ENCODE measurements around the gene CCL13.

Gene CCL13

DNA sequence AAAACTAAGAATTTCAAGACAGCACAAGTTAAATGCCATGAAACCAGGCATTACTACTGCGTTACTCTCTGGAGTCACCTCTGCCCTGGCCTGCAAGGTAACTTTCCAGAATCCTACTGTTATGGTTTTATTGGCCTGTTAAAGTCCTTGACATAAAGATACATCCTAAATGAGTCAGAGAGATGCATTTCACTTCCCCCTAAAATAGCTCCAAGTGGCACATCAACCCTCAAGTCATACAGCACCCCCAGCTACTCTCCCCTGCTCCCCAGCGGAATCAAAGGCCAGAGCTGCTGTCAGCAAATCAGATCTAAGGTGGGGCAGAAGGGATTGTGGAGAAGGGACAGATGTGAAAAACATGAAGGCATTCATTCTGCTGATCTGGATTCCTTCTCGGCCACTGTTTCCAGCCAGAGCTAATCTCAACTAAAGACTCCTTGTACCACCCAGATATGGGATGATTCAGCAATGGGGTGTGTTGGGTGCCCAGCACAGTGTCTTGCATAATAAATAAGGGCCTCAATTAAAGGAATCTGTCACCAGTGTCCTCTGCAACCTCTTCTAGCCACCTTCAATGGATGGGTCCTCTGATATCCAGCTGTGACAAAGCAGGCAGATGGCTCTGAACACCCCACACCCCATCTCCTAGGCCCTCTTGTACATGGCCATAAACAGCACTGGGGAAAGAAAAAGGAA is 15.3 kb downstream of the CCL13 start:
- no peak for ATAC-seq (ENCODE audit: low read depth)
- H3K4me1 ChIP-seq (ENCODE audit: insufficient read depth, poor library complexity, severe bottlenecking): no peaks in the 10 kb centered on the region
- no peak overlapping the region for H3K4me3 ChIP-seq (ENCODE audit: severe bottlenecking)
- DNase-seq (ENCODE audit: low spot score): no peak
- no peaks in the 10 kb centered on the region for H3K27me3 ChIP-seq (ENCODE audit: insufficient read depth, poor library complexity, severe bottlenecking)
- no peak overlapping the region for H3K27ac ChIP-seq (ENCODE audit: poor library complexity, severe bottlenecking)
- no peaks in the 10 kb centered on the region for H3K9me3 ChIP-seq (ENCODE audit: severe bottlenecking)
- no peaks in the 10 kb centered on the region for H3K36me3 ChIP-seq (ENCODE audit: low read depth)
- TF ChIP-seq, protein P1, sequence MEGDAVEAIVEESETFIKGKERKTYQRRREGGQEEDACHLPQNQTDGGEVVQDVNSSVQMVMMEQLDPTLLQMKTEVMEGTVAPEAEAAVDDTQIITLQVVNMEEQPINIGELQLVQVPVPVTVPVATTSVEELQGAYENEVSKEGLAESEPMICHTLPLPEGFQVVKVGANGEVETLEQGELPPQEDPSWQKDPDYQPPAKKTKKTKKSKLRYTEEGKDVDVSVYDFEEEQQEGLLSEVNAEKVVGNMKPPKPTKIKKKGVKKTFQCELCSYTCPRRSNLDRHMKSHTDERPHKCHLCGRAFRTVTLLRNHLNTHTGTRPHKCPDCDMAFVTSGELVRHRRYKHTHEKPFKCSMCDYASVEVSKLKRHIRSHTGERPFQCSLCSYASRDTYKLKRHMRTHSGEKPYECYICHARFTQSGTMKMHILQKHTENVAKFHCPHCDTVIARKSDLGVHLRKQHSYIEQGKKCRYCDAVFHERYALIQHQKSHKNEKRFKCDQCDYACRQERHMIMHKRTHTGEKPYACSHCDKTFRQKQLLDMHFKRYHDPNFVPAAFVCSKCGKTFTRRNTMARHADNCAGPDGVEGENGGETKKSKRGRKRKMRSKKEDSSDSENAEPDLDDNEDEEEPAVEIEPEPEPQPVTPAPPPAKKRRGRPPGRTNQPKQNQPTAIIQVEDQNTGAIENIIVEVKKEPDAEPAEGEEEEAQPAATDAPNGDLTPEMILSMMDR (IDR thresholded peaks at IDR 0.05; ENCODE audit: poor library complexity, severe bottlenecking): no peak

DNA sequence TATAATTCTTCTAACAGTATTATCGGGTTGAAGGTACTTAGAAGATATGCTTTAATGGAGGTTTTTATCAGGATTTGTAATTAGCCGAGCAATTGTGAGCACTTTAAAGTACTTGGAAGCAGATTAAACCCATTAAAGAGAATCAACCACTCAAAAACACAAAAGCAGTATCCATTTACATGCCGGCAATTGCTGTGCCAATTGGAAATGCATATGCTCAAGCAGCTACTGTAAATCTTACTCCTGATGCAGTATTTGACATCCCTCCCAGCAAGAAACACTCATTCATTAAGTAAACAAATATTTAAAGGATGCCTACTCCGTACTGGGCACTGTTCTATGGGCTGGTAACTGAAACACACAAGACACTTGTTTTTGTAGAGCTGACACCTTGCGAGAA is 18.2 kb downstream of the CCL13 start:
- H3K9me3 ChIP-seq (ENCODE audit: severe bottlenecking): no peaks in the 10 kb centered on the region
- TF ChIP-seq, protein P1 (IDR thresholded peaks at IDR 0.05; ENCODE audit: poor library complexity, severe bottlenecking): no peak
- H3K4me3 ChIP-seq (ENCODE audit: severe bottlenecking): no peak overlapping the region
- H3K4me1 ChIP-seq (ENCODE audit: insufficient read depth, poor library complexity, severe bottlenecking): no peaks in the 10 kb centered on the region
- ATAC-seq (ENCODE audit: low read depth) (no peak), DNase-seq (ENCODE audit: low spot score) (no peak)
- peaks cover 5% of the 10 kb centered on the region for H3K27me3 ChIP-seq (ENCODE audit: insufficient read depth, poor library complexity, severe bottlenecking)
- no peaks in the 10 kb centered on the region for H3K36me3 ChIP-seq (ENCODE audit: low read depth)
- H3K27ac ChIP-seq (ENCODE audit: poor library complexity, severe bottlenecking): no peak overlapping the region

DNA sequence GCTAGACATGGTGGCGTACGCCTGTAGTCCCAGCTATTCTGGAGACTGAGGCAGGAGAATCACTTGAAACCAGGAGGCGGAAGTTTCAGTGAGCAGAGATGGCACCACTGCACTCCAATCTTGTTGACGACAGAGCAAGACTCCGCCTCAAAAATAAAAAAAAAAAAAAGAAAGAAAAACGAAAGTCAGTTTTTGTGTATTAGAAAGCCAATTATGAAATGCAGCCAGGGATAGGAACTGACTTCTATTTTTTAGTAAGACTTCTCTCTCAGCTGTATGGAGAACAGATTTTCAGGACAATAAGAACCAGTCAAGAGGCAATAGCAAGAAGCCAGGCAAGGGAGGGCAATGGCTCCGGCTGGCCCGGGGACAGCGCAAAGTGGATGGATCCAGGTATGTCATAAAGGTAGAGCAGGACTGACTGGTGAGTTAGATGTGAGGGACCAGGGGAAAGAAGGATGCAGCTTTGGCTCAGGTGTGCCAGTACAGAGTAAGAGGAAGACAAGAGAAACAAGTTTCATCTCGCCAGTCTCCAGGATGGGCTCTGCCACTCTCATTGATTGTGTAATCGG is 19.2 kb downstream of the CCL13 start:
- H3K4me3 ChIP-seq (ENCODE audit: severe bottlenecking): no peak overlapping the region
- no peak overlapping the region for H3K27ac ChIP-seq (ENCODE audit: poor library complexity, severe bottlenecking)
- DNase-seq (ENCODE audit: low spot score): no peak
- H3K36me3 ChIP-seq (ENCODE audit: low read depth): no peaks in the 10 kb centered on the region
- TF ChIP-seq, protein P1 (IDR thresholded peaks at IDR 0.05; ENCODE audit: poor library complexity, severe bottlenecking): no peak
- H3K27me3 ChIP-seq (ENCODE audit: insufficient read depth, poor library complexity, severe bottlenecking): peaks cover 5% of the 10 kb centered on the region
- no peaks in the 10 kb centered on the region for H3K4me1 ChIP-seq (ENCODE audit: insufficient read depth, poor library complexity, severe bottlenecking)
- no peak for ATAC-seq (ENCODE audit: low read depth)
- no peaks in the 10 kb centered on the region for H3K9me3 ChIP-seq (ENCODE audit: severe bottlenecking)

DNA sequence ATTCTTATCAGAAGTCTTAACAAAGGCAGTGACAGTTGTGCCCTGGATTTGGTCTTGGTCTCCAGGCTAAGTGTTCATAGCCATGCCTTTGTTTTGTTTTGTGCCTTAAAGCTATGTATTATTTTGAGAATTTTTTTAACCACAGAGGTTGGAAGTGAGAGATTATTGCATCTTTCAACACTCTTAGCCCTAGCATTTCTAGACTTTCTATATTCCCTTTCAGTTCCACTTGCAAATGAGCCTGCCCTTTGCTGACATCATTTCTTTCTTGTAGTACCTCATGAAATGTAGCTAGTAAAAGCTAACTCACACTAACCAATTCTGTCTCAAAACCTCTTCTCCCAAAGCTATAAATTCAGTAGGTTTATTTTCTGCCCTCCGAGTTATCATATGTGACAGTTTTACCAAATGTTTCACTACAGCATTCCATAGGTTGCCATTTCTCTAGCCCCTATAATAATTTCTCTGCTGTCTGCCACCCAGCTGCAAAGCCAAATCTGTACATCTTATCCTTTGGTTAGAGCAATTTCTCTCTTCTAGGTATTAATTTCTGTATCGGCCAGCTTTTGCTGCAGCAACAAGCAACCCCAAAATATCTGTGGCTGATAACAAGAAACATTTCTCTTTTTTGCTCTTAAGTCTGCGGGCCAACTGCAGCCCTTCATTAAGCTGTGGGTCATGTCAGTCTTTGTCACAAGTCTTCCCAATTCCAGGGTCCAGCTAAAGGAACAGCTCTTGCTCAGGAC is 21.0 kb downstream of the CCL13 start:
- no peak overlapping the region for H3K4me3 ChIP-seq (ENCODE audit: severe bottlenecking)
- H3K9me3 ChIP-seq (ENCODE audit: severe bottlenecking): no peaks in the 10 kb centered on the region
- no peak for ATAC-seq (ENCODE audit: low read depth)
- no peaks in the 10 kb centered on the region for H3K4me1 ChIP-seq (ENCODE audit: insufficient read depth, poor library complexity, severe bottlenecking)
- H3K27me3 ChIP-seq (ENCODE audit: insufficient read depth, poor library complexity, severe bottlenecking): peaks cover 5% of the 10 kb centered on the region
- no peaks in the 10 kb centered on the region for H3K36me3 ChIP-seq (ENCODE audit: low read depth)
- DNase-seq (ENCODE audit: low spot score): no peak
- H3K27ac ChIP-seq (ENCODE audit: poor library complexity, severe bottlenecking): no peak overlapping the region
- TF ChIP-seq, protein P1 (IDR thresholded peaks at IDR 0.05; ENCODE audit: poor library complexity, severe bottlenecking): no peak

Measured in RWPE2 (cell line).